Testis (tissue), 3 donors: ENCODE results near the gene KLF7. TPM values are rescaled to one million over a fixed set of nuclear protein-coding genes. Genes with fewer than 3 reads are reported as not detected.

Source experiments
- DNase-seq: peaks from one replicate; pipeline ENCODE4 v3.0.0-alpha.2; 2019
- H3K27ac ChIP-seq, 2 donors: fragments of 200-600 bp; sonication (generic); one replicate each; pipeline ENCODE4 v1.5.1; 2019
- H3K27me3 ChIP-seq: fragments of 200-600 bp; sonication (generic); one replicate; pipeline ENCODE4 v1.5.1; 2019
- H3K36me3 ChIP-seq: fragments of 200-600 bp; sonication (generic); one replicate; pipeline ENCODE4 v1.5.1; 2017; ENCODE audit warnings: low read depth; ENCODE audit errors: missing control alignments
- H3K4me1 ChIP-seq: fragments of 200-600 bp; sonication (generic); one replicate; pipeline ENCODE4 v1.5.1; 2019
- H3K4me3 ChIP-seq, 2 donors: fragments of 200-600 bp; sonication (generic); one replicate each; pipeline ENCODE4 v1.5.1; 2017 to 2019
- H3K9me3 ChIP-seq: fragments of 200-600 bp; sonication (generic); one replicate; pipeline ENCODE4 v1.5.1; 2017
- POLR2A ChIP-seq: fragments of 450-650 bp; IDR thresholded peaks from one replicate; pipeline ENCODE4 v1.6.1; 2017; ENCODE audit warnings: antibody characterized with exemption, mild to moderate bottlenecking, moderate library complexity
- WGBS, 2 donors: methylation state at CpG; one replicate each; pipeline ENCODE4 v1.1.5; 2018; 5-methylcytosine and 5-hydroxymethylcytosine counted together
- intact Hi-C: fragments of 100-400 bp; cut with DNase I; formaldehyde crosslinking; loops from one replicate; pipeline ENCODE4 v1.15.1; 2023; ENCODE audit warnings: low total_unique reads
- polyA plus RNA-seq: library from polyadenylated mRNA; stranded (reverse); fragments of 350-450 nt; fragmentation: Illumina TruSeq; extraction: RNeasy Lipid Tissue Mini Kit (QIAGEN cat#74804); gene quantifications from one replicate; pipeline ENCODE4 v1.2.3, GENCODE V29; 2014; ENCODE audit warnings: low read depth, low replicate concordance; ENCODE audit not compliant: insufficient read depth
- total RNA-seq, 2 donors: library from RNA; depleted of rRNA; stranded (reverse); fragments of >200 nt; gene quantifications; one replicate each; pipeline ENCODE4 v1.2.3, GENCODE V29; 2016
- TF ChIP-seq, protein P1 (sequence below), 3 experiments: fragments of 450-650 bp in 2 of 3; fragments of 200-600 bp in 1 of 3; sonication (generic) in 1 of 3; IDR thresholded peaks; one replicate each; pipeline ENCODE4 v1.5.1; 2016 to 2019; ENCODE audit warnings: antibody characterized with exemption in 3 of 3, mild to moderate bottlenecking in 2 of 3, moderate library complexity in 1 of 3

Gene KLF7
- total and polyA plus RNA-seq, 3 donors from 2014 or later = 15.1 to 23.2 (median 21.1) TPM

DNA sequence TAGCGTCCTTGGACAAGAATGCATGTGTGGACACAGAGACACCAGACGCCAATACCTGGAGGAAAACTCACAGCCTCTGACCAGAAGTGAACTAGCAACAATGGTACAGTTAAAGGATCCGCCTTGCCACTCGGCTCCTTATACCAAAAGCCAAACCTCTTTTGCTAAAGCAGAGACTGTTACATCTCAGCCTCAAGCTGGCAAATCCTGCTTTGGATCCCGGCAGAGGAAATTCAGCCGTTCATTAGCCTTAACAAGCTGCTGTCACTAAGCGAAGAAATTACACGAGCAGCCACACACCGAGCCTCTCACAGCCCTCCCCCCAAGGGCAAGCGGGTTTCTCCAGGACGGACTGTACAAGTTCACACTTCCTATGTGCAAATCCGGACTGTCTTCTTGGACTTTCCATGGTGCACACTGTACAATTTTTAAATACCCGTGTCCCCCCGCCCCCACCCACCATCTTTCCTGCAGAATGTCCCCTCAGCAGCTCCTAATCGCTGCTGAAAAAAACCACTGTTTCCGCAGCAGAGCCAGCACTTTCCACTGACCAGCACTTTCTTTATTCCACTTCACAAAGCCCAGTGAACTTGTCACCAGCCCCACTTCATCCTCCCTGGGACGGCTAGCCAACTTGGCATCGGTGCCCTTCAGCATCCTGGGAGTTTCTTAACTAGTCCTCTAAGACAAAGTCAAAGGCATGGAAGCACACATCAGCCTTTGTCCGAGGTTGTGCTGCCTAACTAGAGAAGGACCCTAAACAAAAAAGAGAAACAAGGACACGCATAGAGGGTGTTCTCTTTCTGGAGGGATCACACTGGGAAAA lies 1.5 kb downstream of the KLF7 start:
- H3K9me3 ChIP-seq = no peaks in the 10 kb centered on the region
- peak overlapping the region; percentile 90 to 91 for H3K4me3 ChIP-seq
- H3K36me3 ChIP-seq = no peaks in the 10 kb centered on the region
- TF ChIP-seq, protein P1, sequence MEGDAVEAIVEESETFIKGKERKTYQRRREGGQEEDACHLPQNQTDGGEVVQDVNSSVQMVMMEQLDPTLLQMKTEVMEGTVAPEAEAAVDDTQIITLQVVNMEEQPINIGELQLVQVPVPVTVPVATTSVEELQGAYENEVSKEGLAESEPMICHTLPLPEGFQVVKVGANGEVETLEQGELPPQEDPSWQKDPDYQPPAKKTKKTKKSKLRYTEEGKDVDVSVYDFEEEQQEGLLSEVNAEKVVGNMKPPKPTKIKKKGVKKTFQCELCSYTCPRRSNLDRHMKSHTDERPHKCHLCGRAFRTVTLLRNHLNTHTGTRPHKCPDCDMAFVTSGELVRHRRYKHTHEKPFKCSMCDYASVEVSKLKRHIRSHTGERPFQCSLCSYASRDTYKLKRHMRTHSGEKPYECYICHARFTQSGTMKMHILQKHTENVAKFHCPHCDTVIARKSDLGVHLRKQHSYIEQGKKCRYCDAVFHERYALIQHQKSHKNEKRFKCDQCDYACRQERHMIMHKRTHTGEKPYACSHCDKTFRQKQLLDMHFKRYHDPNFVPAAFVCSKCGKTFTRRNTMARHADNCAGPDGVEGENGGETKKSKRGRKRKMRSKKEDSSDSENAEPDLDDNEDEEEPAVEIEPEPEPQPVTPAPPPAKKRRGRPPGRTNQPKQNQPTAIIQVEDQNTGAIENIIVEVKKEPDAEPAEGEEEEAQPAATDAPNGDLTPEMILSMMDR (IDR thresholded peaks at IDR 0.05) = no peak
- intact Hi-C loops = no loop called here
- 1 to 2% methylated on average over 18 to 20 of the region's 20 CpGs for WGBS, 2 donors
- peaks cover 19% of the 10 kb centered on the region for H3K4me1 ChIP-seq
- DNase-seq = peak; percentile 74
- H3K27ac ChIP-seq = peak overlapping the region; percentile 100
- no peaks in the 10 kb centered on the region for H3K27me3 ChIP-seq

DNA sequence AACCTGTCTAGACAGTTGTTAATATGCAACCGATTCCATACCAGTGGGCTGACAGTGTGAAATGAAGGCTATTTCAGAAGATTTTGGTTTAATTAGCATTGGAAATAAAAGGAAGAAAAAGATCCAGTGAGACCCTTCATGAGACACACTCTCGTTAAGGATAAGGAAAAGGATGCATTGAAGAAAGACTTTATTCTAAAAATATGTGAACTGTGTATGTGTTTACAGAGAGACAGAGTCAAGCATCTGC lies 2.1 kb downstream of the KLF7 start:
- Histone ChIP-seq H3K4me3 (peak overlapping the region; percentile 90 to 91), H3K27me3 (no peaks in the 10 kb centered on the region), H3K9me3 (no peaks in the 10 kb centered on the region), H3K4me1 (peaks cover 19% of the 10 kb centered on the region), H3K27ac (peak overlapping the region; percentile 100), H3K36me3 (no peaks in the 10 kb centered on the region)
- 0 to 3% methylated on average over 2 of the region's 2 CpGs for WGBS, 2 donors
- DNase-seq = no peak
- TF ChIP-seq, protein P1 (IDR thresholded peaks at IDR 0.05) = no peak
- intact Hi-C loops = no loop called here

DNA sequence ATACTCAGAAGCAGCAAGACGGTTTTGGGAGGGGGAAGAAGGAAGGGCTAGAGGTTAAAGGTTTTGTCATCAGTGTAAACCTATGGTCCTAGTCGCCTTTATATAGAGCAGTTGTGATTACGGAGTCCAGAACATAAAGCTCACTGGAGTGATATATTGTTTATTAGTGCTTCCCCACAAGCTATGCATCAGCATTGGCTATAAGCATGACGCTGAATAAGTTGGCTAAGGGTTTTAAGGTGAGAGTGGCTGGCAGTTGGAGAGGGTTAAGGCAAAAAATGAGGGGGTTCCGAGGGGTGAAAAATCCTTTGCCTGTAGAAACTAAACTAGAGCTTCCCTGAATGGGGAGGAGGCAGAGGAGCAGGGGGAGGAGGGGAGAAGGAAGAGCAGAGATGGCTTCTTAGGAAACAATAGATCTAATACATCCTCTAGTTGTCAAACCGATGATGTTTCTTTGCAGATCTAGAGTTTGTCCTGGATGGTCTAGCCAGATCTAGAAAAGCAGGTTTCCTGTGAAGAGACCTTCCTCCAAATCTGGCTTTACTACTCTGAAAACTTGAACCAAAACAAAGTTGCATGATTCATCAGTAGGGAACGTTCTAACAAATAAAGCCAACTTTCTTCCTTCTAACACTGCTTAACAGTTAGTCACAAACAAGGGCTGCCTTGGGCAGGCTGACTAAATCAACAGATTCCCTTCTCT lies 2.5 kb downstream of the KLF7 start:
- Histone ChIP-seq H3K9me3 (no peaks in the 10 kb centered on the region), H3K4me1 (peaks cover 18% of the 10 kb centered on the region), H3K27ac (peak overlapping the region; percentile 100), H3K4me3 (peak overlapping the region; percentile 90 to 91), H3K36me3 (no peaks in the 10 kb centered on the region), H3K27me3 (no peaks in the 10 kb centered on the region)
- peak; percentile 47 for DNase-seq
- 18 to 29% methylated on average over 7 of the region's 7 CpGs for WGBS, 2 donors
- TF ChIP-seq, protein P1 (IDR thresholded peaks at IDR 0.05) = no peak
- no peak for TF ChIP-seq POLR2A
- intact Hi-C loops = no loop called here

DNA sequence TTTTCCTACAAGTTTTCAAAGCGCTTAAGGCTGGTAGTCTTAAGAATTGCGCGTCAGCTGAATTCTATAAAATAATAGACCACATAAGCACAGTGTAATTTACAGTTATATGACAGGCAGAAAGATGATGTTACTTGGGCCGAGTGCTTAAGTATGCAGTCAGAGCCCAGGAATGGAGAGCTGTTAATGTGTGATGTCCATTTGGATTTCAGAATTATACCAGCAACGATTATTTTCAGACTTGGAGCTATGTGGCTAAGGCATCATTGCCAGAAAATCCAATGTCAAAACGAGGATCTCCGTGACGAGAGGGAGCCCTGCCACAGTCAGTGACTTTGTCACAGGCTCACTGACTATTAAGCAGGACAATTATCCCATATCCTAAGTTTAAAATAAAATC lies 3.4 kb downstream of the KLF7 start:
- peak overlapping the region in 1 of 2 donors; percentile 100 for H3K27ac ChIP-seq
- DNase-seq = no peak
- no peaks in the 10 kb centered on the region for H3K27me3 ChIP-seq
- 62 to 67% methylated on average over 8 of the region's 8 CpGs for WGBS, 2 donors
- peaks cover 14% of the 10 kb centered on the region for H3K4me1 ChIP-seq
- no peak overlapping the region for H3K4me3 ChIP-seq
- intact Hi-C loops = no loop called here
- H3K9me3 ChIP-seq = no peaks in the 10 kb centered on the region
- TF ChIP-seq, protein P1 (IDR thresholded peaks at IDR 0.05) = no peak
- TF ChIP-seq POLR2A = no peak
- H3K36me3 ChIP-seq = no peaks in the 10 kb centered on the region
